ENCODE results near the gene CCDC91.

CCDC91 gene

GRCh38 chr12:28331130-28331529 lies 140.9 kb downstream of the CCDC91 start:
- TF ChIP-seq CTCF (IDR thresholded peaks at IDR 0.05): no peak

- TF ChIP-seq CTCF (IDR thresholded peaks at IDR 0.05): no peak
Observed at GRCh38 chr12:28340261-28341045, 150.2 kb downstream of the CCDC91 start.

- TF ChIP-seq CTCF (IDR thresholded peaks at IDR 0.05): no peak
Observed at GRCh38 chr12:28343713-28344112, 153.5 kb downstream of the CCDC91 start.

- TF ChIP-seq CTCF (IDR thresholded peaks at IDR 0.05): no peak
Observed at GRCh38 chr12:28346567-28346966, 156.3 kb downstream of the CCDC91 start.

GRCh38 chr12:28349196-28349595 lies 158.9 kb downstream of the CCDC91 start:
- no peak for TF ChIP-seq CTCF (IDR thresholded peaks at IDR 0.05)

- no peak for TF ChIP-seq CTCF (IDR thresholded peaks at IDR 0.05)
Observed at GRCh38 chr12:28350502-28350901, 160.2 kb downstream of the CCDC91 start.

GRCh38 chr12:28351414-28351813 lies 161.2 kb downstream of the CCDC91 start:
- no peak for TF ChIP-seq CTCF (IDR thresholded peaks at IDR 0.05)

- TF ChIP-seq CTCF (IDR thresholded peaks at IDR 0.05): no peak
Observed at GRCh38 chr12:28355161-28355560, 164.9 kb downstream of the CCDC91 start.
